Renal cortex interstitium (tissue), 11 donors: ENCODE data around the gene MXRA8. TPM values are rescaled to one million over a fixed set of nuclear protein-coding genes. Genes with fewer than 3 reads are reported as not detected.
A peak's percentile ranks its signal among the peaks of the same experiment; 100 is the strongest.
"Not testable (repeated sequence)": the region's sequence is repeated elsewhere in the genome, so short reads cannot be mapped to it uniquely, and the experiment has no call there.

Experiments
- DNase-seq, 11 donors: peaks; one replicate each; pipeline ENCODE4 v3.0.0-alpha.2; 2013; ENCODE audit warnings: low read depth in 9 of 11, low spot score in 4 of 11; ENCODE audit errors: extremely low read depth in 1 of 11
- polyA plus RNA-seq, 3 donors: library from polyadenylated mRNA; unstranded; fragments of 120-200 nt; gene quantifications; one replicate each; pipeline ENCODE4 v1.2.1, GENCODE V29; 2013; ENCODE audit not compliant: insufficient read length in 3 of 3

Gene MXRA8
- polyA plus RNA-seq, 3 donors, result 145 to 202 (median 196) TPM

DNA sequence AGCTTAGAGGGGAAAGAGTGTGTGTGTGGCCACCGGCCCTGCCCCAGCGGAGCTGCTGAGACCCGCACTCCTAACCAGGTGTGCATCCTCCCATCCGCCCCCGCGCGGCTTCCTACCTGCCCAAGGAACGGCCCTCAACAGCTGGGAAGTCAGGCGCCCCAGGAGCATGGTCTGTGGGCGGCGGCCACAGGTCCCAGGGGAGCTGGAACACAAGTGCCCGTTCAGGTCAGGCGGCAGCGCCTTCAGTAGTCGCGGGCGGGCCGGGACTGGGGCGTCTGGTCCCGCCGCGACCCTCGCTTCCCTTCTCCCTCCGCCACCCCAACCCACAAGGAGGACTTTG, 16.2 kb upstream of the MXRA8 start:
- no peak for DNase-seq

DNA sequence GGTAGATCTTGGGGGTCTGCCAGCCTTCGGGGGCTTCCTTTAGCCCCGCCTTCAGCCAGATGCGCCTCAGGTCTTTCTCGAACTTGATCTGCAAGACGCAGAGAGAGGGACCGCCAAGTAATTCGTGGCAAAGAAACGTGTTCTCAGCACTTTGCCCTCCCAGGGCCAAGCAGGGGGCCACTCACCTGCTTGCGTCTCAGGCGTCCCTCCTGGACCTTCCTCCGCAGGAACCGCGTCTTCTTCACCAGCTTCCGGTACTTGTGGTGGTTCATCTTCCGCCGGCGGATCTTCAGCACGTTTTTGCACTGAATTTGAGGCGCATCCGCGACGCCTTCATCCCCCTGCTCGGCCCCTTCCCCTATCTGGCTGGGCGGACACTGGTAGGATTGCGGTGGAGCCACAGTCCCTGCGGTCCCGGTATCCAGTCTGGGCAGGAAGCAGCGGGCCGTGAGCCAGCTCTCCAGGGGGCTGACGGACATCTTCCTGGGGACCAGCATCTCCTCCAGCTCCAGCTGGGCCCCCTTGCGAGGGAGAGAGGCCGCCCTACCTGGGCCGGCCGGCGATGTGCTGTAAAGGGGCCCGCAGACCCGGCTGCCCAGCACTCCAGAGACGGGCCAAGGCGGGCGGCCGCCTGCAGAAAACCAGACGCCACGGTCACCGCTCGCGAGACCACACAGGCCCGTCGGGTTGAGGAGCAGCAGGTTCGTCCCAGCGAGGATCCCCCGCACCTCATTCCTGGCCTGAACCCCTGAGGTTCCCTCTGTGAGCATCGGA, 15.6 kb upstream of the MXRA8 start:
- no peak for DNase-seq

DNA sequence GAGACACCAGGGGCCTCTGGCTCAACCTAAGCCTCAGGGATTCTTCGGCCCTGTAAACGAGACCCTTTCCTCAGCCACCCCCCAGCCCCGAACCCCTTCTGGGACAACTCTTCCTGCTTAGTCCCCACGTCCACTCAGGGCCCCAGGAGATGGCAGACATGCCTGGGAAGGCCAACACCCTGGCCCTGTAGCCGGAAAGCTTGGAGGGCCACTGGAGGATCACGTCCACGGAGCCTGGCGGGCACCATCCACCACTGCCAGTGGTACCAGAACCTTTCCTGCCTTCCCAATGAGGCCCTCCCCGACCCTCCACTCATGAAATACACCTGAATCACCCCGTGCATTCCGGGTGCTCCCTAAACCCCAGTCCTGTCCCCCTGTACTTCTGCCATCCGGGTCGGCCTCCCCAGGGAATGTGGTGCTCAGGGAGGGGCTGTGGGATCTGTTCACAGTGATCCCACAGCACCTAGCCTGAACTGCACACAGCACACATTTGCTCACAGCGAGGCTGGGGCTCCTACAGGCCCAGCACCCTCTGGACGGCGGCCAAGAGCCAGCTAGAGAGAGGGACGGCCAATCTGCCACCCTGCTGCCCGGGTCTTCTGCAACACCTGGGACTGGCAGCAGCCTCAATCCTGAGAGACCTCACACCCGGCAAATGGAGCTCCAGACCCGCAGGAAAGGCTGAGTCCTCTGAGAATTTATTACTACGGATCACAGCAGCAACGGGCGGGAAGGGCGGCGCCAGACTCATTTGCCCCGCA, 14.9 kb upstream of the MXRA8 start:
- DNase-seq, result no peak

- DNase-seq, result no peak
Measured at GRCh38 chr1:1371746-1372711, 13.7 kb upstream of the MXRA8 start.

DNA sequence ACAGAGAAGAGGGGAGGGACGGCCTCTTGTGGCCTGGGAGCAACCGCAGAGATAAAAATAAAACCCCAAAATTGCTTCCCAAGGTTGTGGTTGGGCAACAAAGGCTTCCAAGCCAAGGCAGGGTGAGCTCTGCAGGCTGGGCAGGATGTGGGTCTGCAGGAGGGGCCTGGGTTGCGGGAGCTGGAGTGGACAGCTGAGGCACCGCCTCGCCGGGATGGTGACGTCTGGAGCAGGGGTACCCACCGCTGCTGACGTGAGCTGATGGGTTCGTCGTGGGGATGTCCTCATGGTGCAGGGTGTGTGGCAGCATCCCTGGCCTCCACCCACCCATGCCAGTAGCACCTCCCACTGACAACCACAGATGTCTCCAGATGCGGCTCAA, 13.0 kb upstream of the MXRA8 start:
- no peak for DNase-seq

GRCh38 chr1:1370771-1371300, 12.5 kb upstream of the MXRA8 start:
- no peak for DNase-seq

- not testable (repeated sequence) for DNase-seq
Measured at GRCh38 chr1:1370094-1370493, 11.7 kb upstream of the MXRA8 start.

DNA sequence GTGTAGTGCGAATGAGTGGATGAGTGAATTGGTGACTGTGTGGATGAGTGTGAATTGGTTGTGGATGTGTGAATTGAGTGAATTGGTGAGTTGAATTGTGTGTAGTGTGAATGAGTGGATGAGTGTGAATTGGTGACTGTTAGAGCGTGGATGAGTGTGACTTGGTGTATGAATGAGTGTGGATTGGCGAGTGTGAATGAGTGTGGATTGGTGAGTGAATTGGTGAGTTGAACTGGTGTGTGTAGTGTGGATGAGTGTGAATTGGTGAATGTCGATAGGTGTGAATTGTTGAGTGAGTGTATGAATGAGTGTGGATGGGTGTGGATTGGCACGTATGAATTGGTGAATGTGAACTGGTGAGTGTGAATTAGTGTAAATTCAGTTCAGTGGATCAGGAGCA, 9.0 kb upstream of the MXRA8 start:
- DNase-seq, result no peak

DNA sequence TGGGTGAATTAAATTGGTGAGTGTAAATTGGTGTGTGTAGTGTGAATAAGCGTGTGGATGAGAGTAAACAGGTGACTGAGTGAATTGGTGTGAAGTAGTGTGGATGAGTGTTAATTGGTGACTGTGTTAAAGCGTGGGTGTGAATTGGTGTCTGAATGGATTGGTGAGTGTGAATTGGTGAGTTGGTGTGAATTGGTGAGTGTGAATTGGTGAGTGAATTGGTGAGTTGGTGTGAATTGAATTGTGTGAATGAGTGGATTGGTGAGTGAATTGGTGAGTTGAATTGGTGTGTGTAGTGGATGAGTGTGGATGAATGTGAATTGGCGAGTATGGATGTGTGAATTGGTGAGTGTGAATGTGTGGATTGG, 8.3 kb upstream of the MXRA8 start:
- no peak for DNase-seq

DNA sequence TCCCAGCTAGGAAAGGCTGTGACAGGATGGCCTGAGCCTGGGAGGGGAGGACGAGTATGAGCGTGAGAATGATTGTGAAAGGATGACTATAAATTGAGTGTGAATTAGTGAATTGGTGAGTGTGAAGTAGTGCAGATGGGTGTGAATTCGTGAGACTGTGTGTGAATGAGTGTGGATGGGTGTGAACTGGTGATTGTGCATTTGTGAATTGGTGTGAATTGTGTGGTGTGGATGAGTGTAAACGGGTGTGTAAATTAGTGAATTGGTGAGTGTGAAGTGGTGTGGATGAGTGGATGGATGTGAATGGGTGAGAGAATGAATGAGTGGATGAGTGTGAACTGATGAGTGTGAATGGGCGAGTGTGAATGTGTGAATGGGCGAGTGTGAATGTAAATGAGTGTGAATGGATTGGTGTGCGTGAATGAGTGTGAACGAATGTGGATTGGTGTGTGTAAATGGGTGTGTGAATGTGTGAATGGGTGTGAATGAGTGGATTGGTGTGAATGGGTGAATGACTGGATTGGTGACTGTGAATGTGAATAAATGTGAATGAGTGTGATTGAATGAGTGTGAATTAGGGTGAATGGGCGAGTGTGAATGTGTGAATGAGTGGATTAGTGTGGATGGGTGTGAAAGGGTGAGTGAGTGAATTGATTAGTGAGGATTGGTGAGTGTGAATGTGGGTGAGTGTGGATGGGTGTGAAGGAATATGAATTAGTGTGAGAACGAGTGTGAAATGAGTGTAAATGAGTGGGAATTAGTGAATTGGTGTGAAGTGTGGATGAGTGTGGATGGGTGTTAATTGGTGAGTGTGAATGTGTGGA, 7.7 kb upstream of the MXRA8 start:
- DNase-seq, result no peak

DNA sequence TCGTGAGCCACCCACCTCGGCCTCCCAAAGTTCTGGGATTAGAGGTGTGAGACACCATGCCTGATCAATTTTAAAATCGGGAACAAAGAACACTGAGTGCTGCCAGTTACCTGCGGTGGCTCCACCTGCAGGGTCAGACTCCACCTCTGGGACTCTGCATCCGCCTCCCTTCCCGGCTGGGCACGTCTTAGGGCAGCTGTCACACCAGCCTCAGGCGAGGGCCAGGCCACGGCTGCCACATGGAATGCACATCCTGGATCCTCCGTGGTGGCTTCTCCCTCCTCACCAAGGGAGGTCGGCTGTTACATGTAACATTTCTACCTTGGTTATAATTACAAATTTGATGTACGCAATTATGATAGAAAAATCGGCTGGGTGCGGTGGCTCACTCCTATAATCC, 5.9 kb upstream of the MXRA8 start:
- DNase-seq, result no peak

- no peak for DNase-seq
Measured at GRCh38 chr1:1361982-1362423, 3.6 kb upstream of the MXRA8 start.

DNA sequence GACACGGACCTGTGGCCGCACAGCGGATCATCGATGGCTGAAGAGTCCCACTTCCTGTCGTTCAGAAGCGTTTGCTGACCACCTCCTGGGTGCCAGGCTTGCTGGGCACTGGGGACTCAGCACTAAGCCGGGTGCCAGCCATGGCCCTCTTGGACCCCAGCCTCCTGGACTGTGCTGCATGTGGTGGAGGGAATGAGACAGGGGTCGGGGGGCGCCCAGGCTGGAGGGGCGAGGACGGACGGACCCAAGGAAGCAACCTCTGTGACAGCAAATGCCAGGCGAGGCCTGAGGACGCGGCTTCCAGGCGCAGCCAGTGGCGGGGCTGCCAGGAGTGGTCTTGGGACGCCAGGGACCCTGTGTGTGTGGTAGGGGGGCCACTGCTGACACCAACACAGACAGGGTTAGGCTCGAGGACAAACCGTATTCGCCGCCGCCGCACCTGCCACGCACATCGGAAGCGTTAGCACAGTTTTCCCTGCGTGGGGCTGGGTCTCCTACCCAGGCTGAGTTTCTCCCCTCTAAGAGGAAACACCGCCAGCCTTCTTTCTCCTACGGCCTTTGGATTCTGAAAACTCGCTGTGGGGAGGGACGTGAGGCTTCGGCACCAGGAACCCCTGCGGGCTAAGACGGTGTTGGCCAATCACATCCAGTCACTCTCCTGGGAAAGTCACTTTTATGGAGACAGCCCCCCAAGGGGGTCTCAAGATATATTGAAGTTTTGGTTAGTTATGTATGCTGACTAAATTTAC, 3.1 kb upstream of the MXRA8 start:
- DNase-seq, result no peak

DNA sequence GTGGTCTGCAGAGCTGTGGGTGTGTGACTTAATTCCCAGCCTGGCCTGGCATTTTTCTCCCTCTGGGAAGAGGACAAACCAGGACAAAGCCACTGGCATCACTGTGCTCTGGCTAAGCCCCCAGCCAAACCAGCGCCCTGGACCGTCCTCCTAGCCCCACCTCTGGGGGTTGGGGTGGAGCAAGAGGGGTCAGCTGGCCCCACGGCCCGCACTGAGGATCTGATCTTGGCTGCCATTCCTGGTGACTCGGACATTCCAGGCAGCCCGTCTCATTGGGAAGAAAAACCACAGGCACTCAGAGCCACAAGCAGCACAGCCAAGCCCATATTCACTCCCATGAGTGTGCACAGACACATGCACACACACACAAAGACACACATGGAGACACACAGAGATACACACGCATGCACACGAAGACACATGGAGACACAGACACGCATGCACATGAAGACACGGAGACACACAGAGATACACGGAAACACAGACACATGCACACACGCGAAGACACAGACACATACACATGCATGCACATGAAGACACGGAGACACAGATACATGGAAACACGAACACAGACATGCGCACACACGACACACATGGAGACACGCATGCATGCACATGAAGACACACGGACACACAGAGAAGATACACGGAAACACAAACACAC, 2.3 kb upstream of the MXRA8 start:
- DNase-seq, result no peak

GRCh38 chr1:1359664-1360468, 1.5 kb upstream of the MXRA8 start:
- DNase-seq, result peak in 2 of 11 donors; percentile 51 to 65

GRCh38 chr1:1359308-1359663, 931 bp upstream of the MXRA8 start:
- DNase-seq, result no peak
